NCI-H774 (cell line): ENCODE data around the gene TIGD3.
"Not testable (repeated sequence)": the region's sequence is repeated elsewhere in the genome, so short reads cannot be mapped to it uniquely, and the experiment has no call there.

ENCODE experiments used
- DNase-seq: peaks from one replicate; lab custom pipeline; 2025; lab: John Stamatoyannopoulos, UW

TIGD3 gene

DNA sequence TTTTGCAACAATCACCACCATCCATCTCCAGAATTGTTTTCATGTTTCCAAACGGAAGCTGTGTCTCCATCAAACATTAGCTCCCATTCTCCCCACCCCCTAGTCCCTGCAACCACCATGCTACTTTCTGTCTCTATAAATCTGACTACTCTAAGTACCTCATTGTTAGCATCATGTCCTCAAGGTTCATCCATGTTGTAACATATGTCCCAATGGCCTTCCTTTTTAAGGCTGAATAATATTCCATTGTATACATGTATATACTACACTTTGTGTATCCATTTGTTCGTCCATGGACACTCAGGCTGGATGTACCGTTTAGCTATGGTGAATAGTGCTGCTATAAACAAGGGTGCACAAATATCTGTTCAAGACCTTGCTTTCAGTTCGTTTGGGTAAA lies 29.1 kb upstream of the TIGD3 start:
- no peak for DNase-seq

DNA sequence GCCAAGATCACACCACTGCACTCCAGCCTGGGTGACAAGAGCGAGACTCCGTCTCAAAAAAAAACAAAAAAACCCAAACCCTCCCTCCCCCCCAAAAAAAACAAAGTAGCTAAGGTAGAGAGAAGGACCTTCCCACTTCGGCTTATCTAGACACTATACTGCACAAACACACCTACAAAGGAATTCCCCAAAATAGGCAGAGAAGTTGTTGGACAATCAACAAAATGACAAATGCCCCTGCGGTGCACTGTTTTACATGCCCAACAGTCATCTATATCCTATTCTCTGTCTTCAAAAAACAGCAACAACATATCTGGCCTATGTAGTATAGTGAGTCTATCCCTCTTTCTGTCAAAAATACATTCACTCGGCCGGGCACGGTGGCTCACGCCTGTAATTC lies 27.5 kb upstream of the TIGD3 start:
- DNase-seq: no peak

DNA sequence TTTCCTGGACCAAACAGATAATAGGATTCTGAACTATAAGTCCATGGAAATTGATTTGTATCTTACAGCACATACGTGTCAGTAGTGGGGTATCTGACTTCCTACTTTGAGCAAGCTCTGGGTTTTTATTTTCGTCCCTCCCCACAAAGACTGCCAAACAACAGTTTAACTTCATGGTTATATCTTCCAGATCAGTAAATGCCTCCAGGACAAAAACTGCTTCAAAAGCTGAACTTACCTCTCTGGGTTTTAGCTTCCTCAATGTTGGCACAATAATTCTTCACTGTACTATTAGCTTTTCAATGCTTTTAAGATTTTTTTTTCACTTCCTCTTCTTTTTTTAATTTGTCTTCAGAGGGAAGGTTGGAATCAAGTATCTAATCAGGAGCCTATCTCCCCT lies 25.1 kb upstream of the TIGD3 start:
- DNase-seq: no peak

GRCh38 chr11:65329944-65330403 lies 24.6 kb upstream of the TIGD3 start:
- DNase-seq: peak; percentile 82

DNA sequence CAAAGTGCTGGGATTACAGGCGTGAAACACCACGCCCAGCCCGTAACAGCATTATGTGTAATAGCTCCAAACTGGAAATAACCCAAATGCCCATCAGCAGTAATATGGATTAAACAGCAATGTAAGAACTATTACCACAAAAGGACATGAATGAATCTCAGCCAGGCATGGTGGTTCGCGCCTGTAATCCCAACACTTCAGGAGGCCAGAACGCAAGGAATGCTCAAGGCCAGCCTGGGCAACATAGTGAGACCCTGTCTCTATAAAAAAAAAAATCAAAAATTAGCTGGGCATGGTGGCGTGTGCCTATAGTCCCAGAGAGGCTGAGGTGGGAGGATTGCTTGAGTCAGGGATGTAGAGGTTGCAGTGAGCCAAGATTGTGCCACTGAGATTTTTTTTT lies 24.0 kb upstream of the TIGD3 start:
- DNase-seq: no peak

- not testable (repeated sequence) for DNase-seq
These were observed 22.0 kb upstream of the TIGD3 start for GRCh38 chr11:65332591-65332990.

DNA sequence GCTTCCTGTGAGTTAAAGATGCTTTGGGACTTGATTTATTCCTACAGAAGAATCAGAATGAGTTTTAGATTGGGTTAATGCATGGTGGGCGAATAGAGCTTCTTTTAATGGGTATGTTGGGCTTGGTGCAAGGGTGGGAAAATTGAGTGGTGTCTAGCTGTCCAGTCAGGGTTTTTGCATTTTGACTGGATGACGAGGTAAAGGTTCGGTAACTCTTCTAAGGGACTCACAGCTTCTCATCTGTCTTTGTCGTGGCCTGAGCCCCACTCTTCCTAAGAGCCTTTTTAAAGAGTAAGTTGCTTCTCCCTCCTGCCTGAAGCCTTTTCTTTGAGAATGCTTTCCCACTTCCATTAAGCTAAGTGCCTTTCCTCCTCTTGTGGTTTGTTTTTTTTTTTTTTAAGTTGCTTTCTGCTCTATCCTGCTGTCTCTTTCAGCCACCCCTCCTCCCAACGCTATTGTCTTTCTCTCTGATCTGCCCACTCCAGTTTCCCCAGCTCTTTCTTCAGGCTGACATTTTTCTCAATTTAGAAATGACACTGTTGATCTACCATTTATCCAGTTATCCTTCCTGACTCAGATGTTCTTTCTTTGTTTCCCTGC lies 19.8 kb upstream of the TIGD3 start:
- no peak for DNase-seq

DNA sequence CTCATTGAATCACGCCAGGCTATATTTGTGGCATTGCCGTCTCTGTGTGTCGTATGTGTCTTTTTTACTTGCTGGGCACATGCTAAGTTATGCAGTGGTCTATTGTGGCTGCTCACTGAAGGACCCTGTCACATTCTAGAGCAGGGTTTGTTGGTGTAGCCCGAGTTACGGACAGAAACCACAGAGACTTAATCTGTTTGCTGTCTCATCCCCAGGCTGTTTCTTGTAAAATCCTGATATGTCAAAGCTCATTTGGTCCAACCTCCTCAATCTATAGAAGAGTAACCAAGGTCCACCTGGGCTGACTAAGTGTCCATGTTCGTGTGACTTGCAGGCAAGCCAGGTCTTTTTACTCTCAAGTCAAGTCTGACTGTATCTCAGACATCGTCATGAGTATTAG lies 15.9 kb upstream of the TIGD3 start:
- no peak for DNase-seq

- no peak for DNase-seq
These were observed 14.3 kb upstream of the TIGD3 start for GRCh38 chr11:65340226-65340625.

- DNase-seq: no peak
These were observed 12.7 kb upstream of the TIGD3 start for GRCh38 chr11:65341856-65342255.

- no peak for DNase-seq
These were observed 3.0 kb upstream of the TIGD3 start for GRCh38 chr11:65351511-65351910.

DNA sequence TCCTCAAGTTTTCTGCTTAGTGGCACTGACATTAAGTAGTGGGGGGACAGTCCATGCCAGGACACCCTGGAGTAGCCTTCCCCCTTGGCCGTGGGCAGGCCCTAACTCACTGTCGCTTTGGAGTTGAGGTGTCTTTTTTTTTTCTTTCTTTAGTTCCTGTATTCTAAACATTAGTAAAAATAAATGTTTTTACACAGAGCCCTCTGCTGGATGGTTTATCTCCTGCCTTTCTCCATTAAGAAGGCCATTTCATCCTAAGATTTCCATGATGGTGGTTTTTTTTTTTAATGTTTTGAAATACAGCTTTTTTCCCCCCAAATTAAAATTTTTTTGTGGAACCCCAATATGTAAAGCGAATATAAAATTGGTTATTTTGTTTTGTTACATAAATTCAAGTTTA lies 1.8 kb upstream of the TIGD3 start:
- no peak for DNase-seq

DNA sequence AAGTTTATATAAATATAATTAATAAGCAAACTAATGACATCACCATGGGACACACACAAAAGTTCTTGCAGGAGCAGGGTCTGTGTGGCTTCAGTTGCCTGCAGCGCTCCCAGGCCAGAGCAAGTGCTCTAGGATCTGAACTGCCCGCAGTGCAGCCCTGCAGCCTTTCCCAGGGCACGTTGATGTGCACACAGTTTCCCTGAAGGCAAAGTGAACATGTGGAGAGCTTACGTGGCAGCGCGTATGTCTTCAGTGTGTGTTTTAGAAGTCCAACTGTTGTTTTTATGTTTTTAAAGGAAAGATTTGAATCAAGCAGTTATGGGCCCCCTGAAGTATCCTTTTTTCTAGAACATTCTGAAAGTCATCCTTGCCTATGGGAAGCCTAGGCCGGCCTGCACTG lies 1.2 kb upstream of the TIGD3 start:
- no peak for DNase-seq

DNA sequence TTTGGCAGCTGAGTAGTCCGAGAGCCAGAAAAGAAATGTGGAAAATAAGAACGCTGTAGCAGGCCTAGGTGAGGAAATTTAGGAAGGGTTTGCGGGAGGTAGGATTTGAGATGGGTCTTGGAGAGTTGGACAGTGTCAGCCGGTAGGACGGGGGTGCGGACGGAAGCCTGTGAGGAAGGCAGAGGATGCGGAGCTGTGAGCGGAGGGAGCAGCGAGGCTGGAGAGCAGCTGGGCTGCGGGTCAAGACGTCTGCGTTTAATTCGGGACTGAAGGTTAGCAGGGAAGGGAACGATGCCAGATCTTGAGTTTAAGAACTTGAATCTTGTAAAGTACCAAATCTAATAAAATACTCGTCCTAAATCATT lies 669 bp upstream of the TIGD3 start:
- no peak for DNase-seq

DNA sequence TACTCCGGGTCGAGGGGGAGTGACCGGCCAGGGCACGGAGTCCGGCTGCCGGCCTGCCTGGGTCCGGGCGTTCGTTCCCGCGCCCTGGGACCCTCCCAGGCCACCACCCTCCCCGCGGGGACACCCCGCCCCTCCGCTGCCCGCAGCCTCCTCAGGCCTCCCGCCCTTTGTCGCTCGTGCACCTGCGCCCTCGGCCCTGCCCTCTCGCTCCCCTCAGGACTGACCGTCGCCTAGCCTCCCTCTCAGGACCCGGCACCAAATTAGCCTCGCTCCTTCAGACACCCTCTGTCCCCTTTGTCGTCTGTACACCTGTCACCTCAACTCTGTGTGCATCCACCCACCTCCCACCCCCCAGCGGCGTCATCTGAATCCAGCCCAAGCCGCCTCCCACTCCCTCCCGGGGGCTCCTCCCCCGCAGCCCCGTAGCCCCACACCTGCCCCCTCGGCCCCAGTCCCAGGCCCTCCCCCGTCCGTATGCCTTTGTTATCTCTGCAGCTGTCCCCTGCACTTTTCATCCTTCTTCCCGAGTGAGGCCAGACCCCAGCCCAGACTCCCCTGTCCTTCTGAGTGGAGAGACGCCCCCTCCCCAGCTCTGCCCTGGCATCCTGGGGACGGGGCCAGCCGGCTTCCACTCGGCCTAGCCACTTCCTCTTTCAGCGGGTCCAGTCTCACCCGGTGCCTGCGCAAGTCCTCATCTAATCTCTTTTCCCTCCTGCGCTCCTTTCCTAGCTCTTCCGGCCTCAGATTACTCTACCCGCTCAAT lies 643 bp downstream of the TIGD3 start:
- DNase-seq: peak; percentile 49

GRCh38 chr11:65355776-65356393 lies 1.3 kb downstream of the TIGD3 start:
- DNase-seq: no peak

DNA sequence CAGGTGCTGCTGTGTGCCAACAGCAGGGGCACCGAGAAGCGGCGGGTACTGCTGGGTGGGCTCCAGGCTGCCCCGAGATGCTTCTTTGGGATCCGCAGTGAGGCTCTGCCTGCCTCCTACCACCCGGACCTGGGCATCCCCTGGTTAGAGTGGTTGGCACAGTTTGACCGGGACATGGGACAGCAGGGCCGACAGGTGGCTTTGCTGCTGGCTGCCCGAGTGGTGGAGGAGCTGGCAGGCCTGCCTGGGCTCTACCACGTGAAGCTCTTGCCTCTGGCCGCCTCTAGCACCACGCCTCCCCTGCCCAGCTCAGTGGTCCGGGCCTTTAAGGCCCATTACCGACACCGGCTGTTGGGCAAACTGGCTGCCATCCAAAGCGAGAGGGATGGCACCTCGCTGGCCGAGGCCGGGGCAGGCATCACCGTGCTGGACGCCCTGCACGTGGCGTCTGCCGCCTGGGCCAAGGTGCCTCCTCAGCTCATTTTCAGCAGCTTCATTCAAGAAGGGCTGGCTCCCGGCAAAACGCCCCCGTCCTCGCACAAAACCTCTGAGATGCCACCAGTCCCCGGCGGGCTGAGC lies 1.9 kb downstream of the TIGD3 start:
- no peak for DNase-seq

GRCh38 chr11:65357856-65358356 lies 3.4 kb downstream of the TIGD3 start:
- DNase-seq: no peak

DNA sequence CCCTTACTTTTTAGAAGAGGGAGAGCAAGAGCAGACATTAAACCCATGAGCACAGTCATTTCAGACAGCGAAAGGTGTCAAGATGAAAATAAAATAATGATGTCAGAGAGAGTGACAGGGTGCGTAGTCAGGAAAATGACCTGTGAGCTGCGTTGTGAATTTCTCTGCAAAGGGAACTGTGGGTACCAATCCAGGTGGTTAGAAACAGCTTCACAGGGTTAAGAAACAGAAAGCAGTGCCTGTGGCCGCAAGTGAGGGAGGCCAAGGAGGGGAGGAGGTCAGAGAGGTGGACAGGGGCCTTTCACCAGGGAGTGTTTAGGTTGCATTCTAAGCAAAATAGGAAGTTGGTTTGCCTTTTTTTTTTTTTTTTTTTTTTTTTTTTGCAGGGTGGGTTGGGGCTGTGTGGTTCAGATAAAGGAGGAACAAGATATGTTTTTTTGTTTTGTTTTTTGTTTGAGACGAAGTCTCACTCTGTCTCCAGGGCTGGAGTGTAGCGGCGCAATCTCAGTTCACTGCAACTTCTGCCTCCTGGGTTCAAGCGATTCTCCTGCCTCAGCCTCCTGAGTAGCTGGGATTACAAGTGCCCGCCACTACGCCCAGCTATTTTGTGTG lies 7.9 kb downstream of the TIGD3 start:
- no peak for DNase-seq

DNA sequence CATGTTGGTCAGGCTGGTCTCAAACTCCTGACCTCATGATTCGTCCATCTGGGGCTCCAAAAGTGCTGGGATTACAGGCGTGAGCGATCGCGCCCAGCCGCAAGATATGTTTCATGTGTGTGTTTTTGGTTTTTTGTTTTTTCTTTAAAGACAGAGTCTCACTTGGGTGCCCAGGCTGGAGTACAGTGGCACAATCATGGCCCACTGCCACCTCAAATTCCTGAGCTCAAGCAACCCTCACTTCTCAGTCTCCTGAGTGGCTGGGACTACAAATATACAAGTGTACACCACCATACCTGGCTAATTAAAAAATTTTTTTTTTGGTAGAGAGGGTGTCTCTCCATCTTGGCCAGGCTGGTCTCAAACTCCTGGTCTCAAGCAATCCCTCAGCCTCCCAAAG lies 8.4 kb downstream of the TIGD3 start:
- DNase-seq: no peak

DNA sequence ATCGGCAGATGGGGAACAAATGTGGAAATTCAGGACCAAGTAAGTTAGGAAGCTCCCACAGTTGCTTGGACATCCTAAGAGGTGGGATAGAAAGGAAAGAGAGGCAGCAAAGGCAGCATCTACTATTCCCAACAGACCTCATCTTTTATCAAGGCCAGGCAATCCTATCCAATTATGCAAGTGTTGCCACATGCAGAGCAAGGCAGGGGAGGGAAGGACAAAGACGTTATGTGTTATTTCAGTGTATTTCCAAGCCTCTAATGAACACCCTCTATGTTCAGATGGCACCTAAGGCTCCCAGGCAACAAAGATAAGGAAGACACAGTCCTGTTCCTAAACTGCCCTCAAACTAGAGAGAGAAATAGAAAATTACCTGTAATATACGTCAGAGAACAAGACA lies 9.2 kb downstream of the TIGD3 start:
- no peak for DNase-seq

GRCh38 chr11:65366340-65366773 lies 11.8 kb downstream of the TIGD3 start:
- peak; percentile 72 for DNase-seq
